Measurements from ENCODE around the gene HIPK1.

Gene HIPK1

DNA sequence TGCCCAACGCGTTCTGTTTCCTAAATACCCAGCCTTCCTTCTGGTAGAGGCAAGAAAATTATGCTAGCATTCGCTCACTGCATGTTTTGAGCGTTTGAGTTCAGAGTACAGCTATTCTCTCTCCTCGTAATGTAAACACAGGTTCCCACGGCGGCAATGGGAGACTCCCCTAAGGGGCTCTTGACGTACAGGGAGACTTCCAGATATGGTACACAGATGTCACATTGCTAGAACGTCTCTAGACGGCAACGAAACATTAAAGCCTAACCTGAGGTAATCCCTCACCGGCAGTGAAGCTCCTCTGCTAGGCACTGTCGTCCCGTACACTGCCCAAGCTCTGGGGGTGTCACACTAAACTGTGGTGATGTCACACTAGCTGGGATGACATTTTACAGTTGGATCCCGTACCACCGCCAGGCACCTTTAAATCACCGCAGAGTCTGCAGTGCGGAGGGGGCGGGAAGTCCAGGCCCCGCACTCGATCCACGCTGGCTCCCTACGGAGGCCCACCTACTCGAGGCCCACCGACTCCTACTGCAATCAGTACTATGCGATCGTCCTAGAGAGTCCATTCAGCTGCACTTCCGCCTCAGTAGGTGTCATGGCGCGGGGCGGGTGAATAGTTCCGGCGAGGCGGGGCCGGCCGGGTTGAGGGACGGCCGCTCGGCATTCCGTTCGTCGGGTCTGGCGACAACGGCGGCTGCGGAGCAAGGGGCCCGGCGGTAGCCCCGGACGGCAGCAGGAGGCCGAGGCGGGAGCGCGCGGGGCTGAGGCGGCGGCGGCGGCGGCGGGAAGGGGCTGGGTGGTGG, at the start of gene HIPK1:
HIPK1 (plus strand) TSS at position 384 of the 809 bp plus-strand sequence.
- DNase-seq: peak; percentile 91

DNA sequence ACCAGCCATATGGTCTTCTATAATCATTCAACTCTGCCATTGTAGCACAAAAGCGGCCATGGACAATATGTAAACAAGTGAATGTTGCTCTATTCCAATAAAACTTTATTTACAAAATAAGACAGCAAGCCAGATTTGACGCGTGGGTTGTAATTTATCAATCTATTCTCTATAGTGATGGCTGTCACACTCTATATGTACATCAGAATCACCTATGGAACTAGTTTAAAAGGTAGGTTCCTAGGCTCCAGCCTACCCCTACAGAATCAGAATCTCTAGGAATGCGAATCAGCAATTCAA, 49.4 kb upstream of the HIPK1 start:
- DNase-seq: no peak

GRCh38 chr1:113881661-113882060, 47.5 kb upstream of the HIPK1 start:
- DNase-seq: no peak

- DNase-seq: no peak
Measured at GRCh38 chr1:113886417-113887401, 42.4 kb upstream of the HIPK1 start.

DNA sequence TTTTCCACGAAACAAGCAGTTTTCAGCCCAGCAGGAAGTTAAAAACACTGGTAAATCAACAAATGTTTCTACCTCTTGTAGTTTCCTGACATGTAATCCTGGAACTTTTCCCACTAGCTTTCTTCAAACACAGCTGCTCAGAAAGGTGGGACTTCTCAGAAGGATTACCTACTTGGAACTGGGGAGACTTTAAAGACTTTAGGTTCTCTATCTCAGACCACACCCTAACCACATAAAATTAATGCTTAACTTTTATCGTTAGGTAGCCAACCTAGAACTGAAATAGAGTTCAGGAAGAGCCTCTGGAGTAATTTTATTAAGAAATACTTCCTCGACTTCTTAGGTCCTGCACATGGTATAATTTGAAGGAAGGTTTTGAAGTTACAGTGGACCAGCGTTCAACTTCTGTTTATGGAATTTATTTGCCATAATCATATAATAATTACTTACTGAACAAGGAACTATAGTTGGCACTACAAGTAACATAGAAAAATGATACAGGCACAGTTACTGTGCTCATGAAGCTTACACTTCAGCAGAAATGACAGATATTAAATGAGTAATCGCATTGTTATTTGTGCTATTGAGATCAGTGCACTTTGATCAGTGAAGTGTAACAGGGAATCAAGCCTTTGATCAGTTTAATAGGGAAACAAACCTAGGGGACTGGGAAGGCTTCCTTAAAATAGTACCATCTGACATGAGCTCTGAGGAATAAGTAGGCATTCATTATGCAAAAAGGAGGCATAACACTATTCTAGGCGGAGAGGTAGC, 41.5 kb upstream of the HIPK1 start, which contains the start of gene BCL2L15:
BCL2L15 (minus strand) TSS at position 180 of the 774 bp plus-strand sequence. CDS start 206 bp downstream, outside the sequence.
- DNase-seq: no peak

GRCh38 chr1:113890816-113891215, 38.3 kb upstream of the HIPK1 start:
- DNase-seq: no peak

DNA sequence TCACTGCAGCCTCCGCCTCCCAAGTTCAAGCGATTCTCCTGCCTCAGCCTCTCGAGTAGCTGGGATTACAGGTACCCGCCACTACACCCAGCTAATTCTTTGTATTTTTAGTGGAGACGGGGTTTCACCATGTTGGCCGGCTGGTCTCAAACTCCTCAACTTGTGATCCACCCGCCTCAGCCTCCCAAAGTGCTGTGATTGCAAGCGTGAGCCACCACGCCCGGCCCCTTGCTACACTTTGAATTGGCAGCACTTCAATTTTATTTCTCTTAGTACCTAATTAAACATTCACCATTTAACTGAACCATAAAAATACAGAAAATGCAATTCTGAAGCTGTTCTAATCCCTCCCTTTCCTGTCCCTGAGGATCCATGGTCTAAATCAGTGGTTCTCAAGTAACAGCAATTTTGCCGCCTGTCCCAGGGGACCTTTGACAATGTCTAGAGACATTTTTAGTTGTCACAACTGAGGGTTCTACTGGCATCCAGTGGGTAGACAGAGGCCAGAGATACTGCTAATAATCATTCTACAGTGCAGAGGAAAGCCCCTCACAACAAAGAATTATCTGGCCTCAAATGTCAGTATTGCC, 37.4 kb upstream of the HIPK1 start:
- DNase-seq: no peak

DNA sequence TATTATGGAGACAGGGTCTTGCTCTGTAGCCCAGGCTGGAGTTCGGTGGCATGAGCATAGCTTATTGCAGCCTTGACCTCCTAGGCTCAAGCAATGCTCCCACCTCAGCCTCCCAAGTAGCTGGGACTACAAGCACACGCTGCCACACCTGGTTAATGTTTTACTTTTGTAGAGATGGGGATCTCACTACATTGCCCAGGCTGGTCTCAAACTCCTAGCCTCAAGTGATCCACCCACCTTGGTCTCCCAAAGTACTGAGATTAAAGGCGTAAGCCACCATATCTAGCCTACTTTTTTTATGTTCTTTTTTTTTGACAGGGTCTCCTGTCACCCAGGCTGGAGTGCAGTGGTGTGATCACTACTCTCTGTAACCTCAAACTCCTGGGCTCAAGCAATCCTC, 35.9 kb upstream of the HIPK1 start:
- DNase-seq: no peak

DNA sequence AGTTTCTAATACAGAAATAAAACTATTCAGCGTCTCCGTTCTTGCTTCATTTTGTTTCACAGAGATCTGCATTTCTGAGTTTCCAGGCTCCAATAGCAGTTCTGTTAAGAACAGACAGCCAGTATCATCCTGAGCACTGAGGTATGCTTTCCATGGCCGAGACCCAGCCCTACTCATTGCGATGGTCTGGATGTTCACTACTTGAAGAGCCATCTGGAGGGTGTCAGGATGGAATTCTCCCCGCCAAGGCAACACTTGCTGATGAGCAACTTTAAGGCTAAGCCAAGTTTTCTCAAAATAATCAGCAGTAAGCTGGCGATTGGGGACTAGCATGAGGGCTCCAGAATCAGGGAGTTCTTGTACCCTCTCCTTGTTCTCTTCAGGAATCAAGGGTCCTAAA, 34.0 kb upstream of the HIPK1 start:
- no peak for DNase-seq

- DNase-seq: no peak
Measured at GRCh38 chr1:113895961-113896360, 33.2 kb upstream of the HIPK1 start.

- no peak for DNase-seq
Measured at GRCh38 chr1:113898241-113898814, 30.8 kb upstream of the HIPK1 start.

DNA sequence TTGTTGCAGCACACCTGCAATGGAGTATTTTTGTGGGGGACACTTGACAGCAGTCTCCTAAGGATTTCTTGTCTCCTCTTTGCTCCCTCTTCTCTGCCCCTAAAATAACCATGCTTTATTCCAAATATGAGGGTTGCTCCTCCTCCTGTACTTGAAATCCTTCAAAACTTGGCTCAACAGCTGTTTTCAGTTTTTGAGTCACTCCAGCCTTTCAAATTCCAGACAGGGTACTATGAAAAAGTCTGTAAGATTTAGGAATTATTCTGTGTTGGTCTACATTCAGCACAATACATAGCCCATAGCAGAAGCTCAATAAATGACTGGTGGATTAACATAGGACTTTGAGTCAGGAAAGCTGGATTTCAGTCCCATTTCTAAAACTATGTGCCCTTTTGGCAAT, 30.0 kb upstream of the HIPK1 start:
- DNase-seq: no peak

GRCh38 chr1:113901191-113901590, 27.9 kb upstream of the HIPK1 start:
- DNase-seq: no peak

DNA sequence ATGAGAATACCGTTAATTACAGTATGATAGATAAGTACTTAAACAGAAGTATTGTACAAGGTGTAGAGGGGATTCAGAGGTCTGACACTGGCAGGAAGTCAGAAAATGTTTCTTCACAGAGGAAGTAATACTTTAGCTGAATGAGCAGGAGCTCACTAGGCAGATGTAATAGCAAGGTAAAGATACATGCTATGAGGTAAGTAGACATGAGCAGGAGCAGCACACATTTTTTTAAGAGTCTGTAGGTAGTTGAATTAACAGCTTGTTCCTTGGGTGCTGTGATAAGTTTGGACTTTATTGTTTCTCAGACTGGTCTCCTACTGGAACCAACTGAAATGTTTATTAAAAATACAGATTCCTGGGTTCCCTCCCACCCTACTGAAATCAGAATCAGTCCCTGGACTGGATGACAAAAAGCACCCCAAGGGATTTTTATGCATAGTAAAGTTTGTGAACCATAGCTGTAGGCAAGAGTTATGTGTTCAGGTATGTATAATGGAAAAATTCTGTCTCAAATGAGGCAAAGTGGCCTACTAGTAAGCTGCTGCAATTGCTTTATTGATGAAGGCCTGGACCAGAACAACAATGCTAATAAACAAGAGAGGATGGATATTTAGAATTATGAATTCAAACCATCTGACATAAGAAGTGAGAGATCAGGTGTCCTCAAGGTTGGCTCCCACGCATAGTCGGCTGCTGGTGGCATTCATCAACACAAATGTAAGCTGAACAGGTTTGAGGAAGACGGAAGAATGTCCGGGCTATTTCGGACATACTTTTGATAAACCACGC, 25.4 kb upstream of the HIPK1 start:
- no peak for DNase-seq

GRCh38 chr1:113904293-113904673, 24.8 kb upstream of the HIPK1 start:
- DNase-seq: no peak

- DNase-seq: peak; percentile 99
Measured at GRCh38 chr1:113904674-113905434, 24.3 kb upstream of the HIPK1 start, which contains the start of the genes AP4B1 and DCLRE1B. Gene AP4B1, minus strand, starts transcription at chr1:113904799. Its CDS starts 82 bp downstream, at chr1:113904717. Gene DCLRE1B, plus strand, starts transcription at chr1:113905326. Its CDS starts 261 bp downstream, at chr1:113905587.

GRCh38 chr1:113905435-113905861, 23.7 kb upstream of the HIPK1 start:
- DNase-seq: no peak

- no peak for DNase-seq
Measured at GRCh38 chr1:113912594-113913311, 16.4 kb upstream of the HIPK1 start.

DNA sequence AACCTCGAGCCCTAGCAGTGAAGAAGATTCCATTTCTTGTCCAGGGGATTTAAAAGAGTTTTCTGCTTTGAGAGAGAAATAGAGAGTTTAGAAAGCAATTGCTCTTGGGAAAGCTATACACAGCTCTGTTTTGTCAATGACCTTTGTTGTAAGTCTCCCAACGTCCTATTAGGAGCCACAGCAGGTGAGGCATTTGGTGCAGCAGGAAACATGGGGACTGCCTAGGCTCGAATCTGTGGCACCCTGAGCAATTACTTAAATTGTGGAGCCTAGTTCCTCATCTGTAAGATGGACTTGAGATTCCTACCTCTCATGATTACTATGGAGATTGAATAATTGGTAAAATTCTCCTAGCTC, 15.8 kb upstream of the HIPK1 start:
- no peak for DNase-seq

Measured in CD4-positive, alpha-beta T cell treated with Interleukin-15 for 1 hour (primary cell).